RWPE2 (cell line): Measurements from ENCODE around the gene SLC37A1.

ENCODE experiments used
- ATAC-seq: fragments of 200-7000 bp; cut with Tn5 transposase; 3 replicates; pipeline ENCODE4 v1.9.1; 2021; ENCODE audit warnings: low read depth
- DNase-seq: peaks from one replicate; pipeline ENCODE4 v3.0.0-alpha.2; 2020; ENCODE audit warnings: low spot score
- H3K27ac ChIP-seq: fragments of 450-650 bp; 2 replicates; pipeline ENCODE4 v1.5.1; 2017; ENCODE audit warnings: mild to moderate bottlenecking; ENCODE audit not compliant: poor library complexity, severe bottlenecking
- H3K27me3 ChIP-seq: fragments of 250-450 bp; sonication (Bioruptor Pico); 2 replicates; pipeline ENCODE4 v1.5.1; 2021; ENCODE audit warnings: mild to moderate bottlenecking, moderate library complexity; ENCODE audit not compliant: insufficient read depth, poor library complexity, severe bottlenecking
- H3K36me3 ChIP-seq: fragments of 250-450 bp; sonication (Bioruptor Pico); 2 replicates; pipeline ENCODE4 v1.5.1; 2020; ENCODE audit warnings: low read depth, mild to moderate bottlenecking, moderate library complexity
- H3K4me1 ChIP-seq: fragments of 250-450 bp; sonication (Bioruptor Pico); 2 replicates; pipeline ENCODE4 v1.5.1; 2021; ENCODE audit warnings: mild to moderate bottlenecking, moderate library complexity; ENCODE audit not compliant: insufficient read depth, poor library complexity, severe bottlenecking
- H3K4me3 ChIP-seq: fragments of 250-450 bp; sonication (Bioruptor Pico); 2 replicates; pipeline ENCODE4 v1.5.1; 2021; ENCODE audit warnings: mild to moderate bottlenecking, moderate library complexity; ENCODE audit not compliant: severe bottlenecking
- H3K9me3 ChIP-seq: fragments of 250-450 bp; sonication (Bioruptor Pico); 2 replicates; pipeline ENCODE4 v1.5.1; 2021; ENCODE audit warnings: mild to moderate bottlenecking, moderate library complexity; ENCODE audit not compliant: severe bottlenecking
- TF ChIP-seq, protein P1 (sequence below): fragments of 450-650 bp; IDR thresholded peaks from one replicate; pipeline ENCODE4 v1.5.1; 2017; ENCODE audit warnings: mild to moderate bottlenecking, moderate library complexity; ENCODE audit not compliant: poor library complexity, severe bottlenecking

SLC37A1 gene

DNA sequence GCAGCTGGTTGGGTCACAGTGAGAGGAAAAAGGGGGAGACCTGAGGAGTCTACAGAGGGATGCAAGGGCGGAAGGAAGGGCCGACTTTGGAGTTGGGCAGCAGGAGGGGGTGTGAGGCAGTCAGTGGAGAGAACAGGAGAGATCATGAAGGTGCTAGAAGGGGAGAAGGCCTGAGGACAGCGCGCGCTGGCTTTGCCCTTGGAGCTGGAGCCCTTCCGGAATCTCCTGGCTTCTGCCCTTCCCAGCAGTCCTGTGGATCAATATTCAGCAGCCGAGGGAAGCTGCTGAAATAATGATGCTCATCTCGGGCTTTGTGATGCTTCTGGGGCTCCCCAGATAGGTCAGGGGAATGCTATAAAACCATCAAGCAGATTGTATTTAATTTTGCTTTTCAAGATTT lies 26.7 kb downstream of the SLC37A1 start:
- DNase-seq (no peak), ATAC-seq (no peak)
- Histone ChIP-seq H3K4me3 (no peak overlapping the region), H3K9me3 (no peaks in the 10 kb centered on the region), H3K27me3 (no peaks in the 10 kb centered on the region), H3K27ac (no peak overlapping the region), H3K4me1 (no peaks in the 10 kb centered on the region), H3K36me3 (no peaks in the 10 kb centered on the region)
- TF ChIP-seq, protein P1, sequence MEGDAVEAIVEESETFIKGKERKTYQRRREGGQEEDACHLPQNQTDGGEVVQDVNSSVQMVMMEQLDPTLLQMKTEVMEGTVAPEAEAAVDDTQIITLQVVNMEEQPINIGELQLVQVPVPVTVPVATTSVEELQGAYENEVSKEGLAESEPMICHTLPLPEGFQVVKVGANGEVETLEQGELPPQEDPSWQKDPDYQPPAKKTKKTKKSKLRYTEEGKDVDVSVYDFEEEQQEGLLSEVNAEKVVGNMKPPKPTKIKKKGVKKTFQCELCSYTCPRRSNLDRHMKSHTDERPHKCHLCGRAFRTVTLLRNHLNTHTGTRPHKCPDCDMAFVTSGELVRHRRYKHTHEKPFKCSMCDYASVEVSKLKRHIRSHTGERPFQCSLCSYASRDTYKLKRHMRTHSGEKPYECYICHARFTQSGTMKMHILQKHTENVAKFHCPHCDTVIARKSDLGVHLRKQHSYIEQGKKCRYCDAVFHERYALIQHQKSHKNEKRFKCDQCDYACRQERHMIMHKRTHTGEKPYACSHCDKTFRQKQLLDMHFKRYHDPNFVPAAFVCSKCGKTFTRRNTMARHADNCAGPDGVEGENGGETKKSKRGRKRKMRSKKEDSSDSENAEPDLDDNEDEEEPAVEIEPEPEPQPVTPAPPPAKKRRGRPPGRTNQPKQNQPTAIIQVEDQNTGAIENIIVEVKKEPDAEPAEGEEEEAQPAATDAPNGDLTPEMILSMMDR = no peak

DNA sequence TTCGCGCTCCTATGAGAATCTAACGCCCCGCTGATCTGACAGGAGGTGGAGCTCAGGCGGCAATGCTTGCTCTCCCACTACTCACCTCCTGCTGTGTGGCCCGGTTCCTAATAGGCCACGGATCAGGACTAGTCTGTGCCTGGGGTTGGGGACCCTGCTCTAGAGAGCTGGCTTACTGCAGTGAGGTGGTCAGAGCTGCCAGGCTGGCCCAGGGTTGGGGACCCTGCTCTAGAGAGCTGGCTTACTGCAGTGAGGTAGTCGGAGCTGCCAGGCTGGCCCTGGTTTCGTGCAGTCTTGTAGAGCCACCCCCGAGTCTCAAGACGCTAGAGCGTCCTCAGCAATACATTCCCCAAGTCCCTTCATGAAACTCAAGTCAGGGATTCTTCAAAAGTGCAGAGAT lies 27.5 kb downstream of the SLC37A1 start:
- H3K4me3 ChIP-seq = no peak overlapping the region
- no peaks in the 10 kb centered on the region for H3K27me3 ChIP-seq
- DNase-seq (no peak), ATAC-seq (no peak)
- H3K36me3 ChIP-seq = no peaks in the 10 kb centered on the region
- H3K27ac ChIP-seq = no peak overlapping the region
- no peaks in the 10 kb centered on the region for H3K4me1 ChIP-seq
- no peaks in the 10 kb centered on the region for H3K9me3 ChIP-seq
- TF ChIP-seq, protein P1 = no peak

- no peak for ATAC-seq
- H3K9me3 ChIP-seq = no peaks in the 10 kb centered on the region
- no peaks in the 10 kb centered on the region for H3K27me3 ChIP-seq
- no peak overlapping the region for H3K4me3 ChIP-seq
- DNase-seq = no peak
- no peak overlapping the region for H3K27ac ChIP-seq
- H3K4me1 ChIP-seq = no peaks in the 10 kb centered on the region
- TF ChIP-seq, protein P1 = no peak
- no peaks in the 10 kb centered on the region for H3K36me3 ChIP-seq
Measured at GRCh38 chr21:42541618-42542017, 28.0 kb downstream of the SLC37A1 start.

GRCh38 chr21:42542196-42542595 lies 28.5 kb downstream of the SLC37A1 start:
- H3K27ac ChIP-seq = no peak overlapping the region
- H3K9me3 ChIP-seq = no peaks in the 10 kb centered on the region
- no peak overlapping the region for H3K4me3 ChIP-seq
- TF ChIP-seq, protein P1 = no peak
- DNase-seq (no peak), ATAC-seq (no peak)
- no peaks in the 10 kb centered on the region for H3K27me3 ChIP-seq
- no peaks in the 10 kb centered on the region for H3K4me1 ChIP-seq
- H3K36me3 ChIP-seq = no peaks in the 10 kb centered on the region

GRCh38 chr21:42542596-42542995 lies 28.9 kb downstream of the SLC37A1 start:
- no peaks in the 10 kb centered on the region for H3K27me3 ChIP-seq
- TF ChIP-seq, protein P1 = no peak

More at GRCh38 chr21:42542596-42542995, 28.9 kb downstream of the SLC37A1 start:
- no peak for ATAC-seq
- Histone ChIP-seq H3K4me1 (no peaks in the 10 kb centered on the region), H3K4me3 (no peak overlapping the region), H3K36me3 (no peaks in the 10 kb centered on the region), H3K9me3 (no peaks in the 10 kb centered on the region), H3K27ac (no peak overlapping the region)
- DNase-seq = no peak
